Muscle layer of colon (tissue), 2 donors: ENCODE measurements around the gene GNG13.
"Not testable (repeated sequence)": the region's sequence is repeated elsewhere in the genome, so short reads cannot be mapped to it uniquely, and the experiment has no call there.

Experiments used
- H3K27ac ChIP-seq: one replicate; pipeline ENCODE4 v1.7.0; 2013; ENCODE audit warnings: low read depth, mild to moderate bottlenecking, low read length, moderate library complexity
- H3K27me3 ChIP-seq, 2 donors: one replicate each; pipeline ENCODE4 v1.7.0; 2013; ENCODE audit warnings: low read length in 2 of 2, mild to moderate bottlenecking in 2 of 2; ENCODE audit not compliant: insufficient read depth in 2 of 2, control insufficient read depth in 1 of 2
- H3K36me3 ChIP-seq: one replicate; pipeline ENCODE4 v1.7.0; 2013; ENCODE audit warnings: mild to moderate bottlenecking, low read length; ENCODE audit not compliant: insufficient read depth
- H3K4me1 ChIP-seq: one replicate; pipeline ENCODE4 v1.7.0; 2013; ENCODE audit warnings: mild to moderate bottlenecking, low read length; ENCODE audit not compliant: insufficient read depth
- H3K4me3 ChIP-seq, 2 donors: one replicate each; pipeline ENCODE4 v1.7.0; 2013; ENCODE audit warnings: low read length in 2 of 2, low read depth in 1 of 2, mild to moderate bottlenecking in 1 of 2, moderate library complexity in 1 of 2
- H3K9ac ChIP-seq: one replicate; pipeline ENCODE4 v1.7.0; 2013; ENCODE audit warnings: low read length
- H3K9me3 ChIP-seq: one replicate; pipeline ENCODE4 v1.7.0; 2013; ENCODE audit warnings: mild to moderate bottlenecking, low read length
- donor health status: abdominal sarcoma.
- donor health status: Adenocarcinoma of cecum.

Gene GNG13

GRCh38 chr16:840561-841454 lies 40.3 kb upstream of the GNG13 start:
- Histone ChIP-seq H3K27me3 (peaks cover 0 to 21% of the 10 kb centered on the region in 2 donors), H3K4me3 (no peak overlapping the region), H3K36me3 (no peaks in the 10 kb centered on the region), H3K9ac (no peak overlapping the region), H3K27ac (no peak overlapping the region), H3K9me3 (peaks cover 5% of the 10 kb centered on the region), H3K4me1 (no peaks in the 10 kb centered on the region)

- Histone ChIP-seq H3K36me3 (no peaks in the 10 kb centered on the region), H3K9ac (no peak overlapping the region), H3K27ac (no peak overlapping the region)
Measured at GRCh38 chr16:839643-840408, 39.3 kb upstream of the GNG13 start.

GRCh38 chr16:838741-839140 lies 38.2 kb upstream of the GNG13 start:
- Histone ChIP-seq H3K9ac (no peak overlapping the region), H3K4me3 (no peak overlapping the region), H3K9me3 (peaks cover 9% of the 10 kb centered on the region), H3K36me3 (no peaks in the 10 kb centered on the region), H3K27me3 (peaks cover 0 to 21% of the 10 kb centered on the region in 2 donors), H3K27ac (no peak overlapping the region), H3K4me1 (no peaks in the 10 kb centered on the region)

More at GRCh38 chr16:839643-840408, 39.3 kb upstream of the GNG13 start:
- Histone ChIP-seq H3K27me3 (peaks cover 0 to 21% of the 10 kb centered on the region in 2 donors), H3K4me3 (no peak overlapping the region), H3K9me3 (peaks cover 9% of the 10 kb centered on the region), H3K4me1 (no peaks in the 10 kb centered on the region)

- H3K9me3 ChIP-seq, H3K36me3 ChIP-seq, H3K9ac ChIP-seq, H3K4me1 ChIP-seq, H3K4me3 ChIP-seq, H3K27ac ChIP-seq: not testable (repeated sequence)
- H3K27me3 ChIP-seq: peaks cover 0 to 23% of the 10 kb centered on the region in 2 donors
Measured at GRCh38 chr16:836822-837221, 36.3 kb upstream of the GNG13 start.

- Histone ChIP-seq H3K4me3 (no peak overlapping the region), H3K4me1 (no peaks in the 10 kb centered on the region), H3K36me3 (no peaks in the 10 kb centered on the region), H3K9ac (no peak overlapping the region), H3K9me3 (peaks cover 9% of the 10 kb centered on the region), H3K27me3 (peaks cover 0 to 27% of the 10 kb centered on the region in 2 donors), H3K27ac (no peak overlapping the region)
Measured at GRCh38 chr16:836221-836620, 35.7 kb upstream of the GNG13 start.

- no peak overlapping the region for H3K27ac ChIP-seq
- H3K4me1 ChIP-seq: no peaks in the 10 kb centered on the region
- H3K27me3 ChIP-seq: peaks cover 0 to 24% of the 10 kb centered on the region in 2 donors
- no peak overlapping the region for H3K4me3 ChIP-seq
- H3K36me3 ChIP-seq: no peaks in the 10 kb centered on the region
- peaks cover 9% of the 10 kb centered on the region for H3K9me3 ChIP-seq
- no peak overlapping the region for H3K9ac ChIP-seq
Measured at GRCh38 chr16:835373-835772, 34.8 kb upstream of the GNG13 start.

- peaks cover 9% of the 10 kb centered on the region for H3K9me3 ChIP-seq
- no peak overlapping the region for H3K4me3 ChIP-seq
- peaks cover 0 to 12% of the 10 kb centered on the region in 2 donors for H3K27me3 ChIP-seq
- H3K36me3 ChIP-seq: no peaks in the 10 kb centered on the region
- no peaks in the 10 kb centered on the region for H3K4me1 ChIP-seq
- no peak overlapping the region for H3K27ac ChIP-seq
- no peak overlapping the region for H3K9ac ChIP-seq
Measured at GRCh38 chr16:833411-833810, 32.9 kb upstream of the GNG13 start.

- Histone ChIP-seq H3K4me3 (no peak overlapping the region), H3K9ac (no peak overlapping the region), H3K9me3 (peaks cover 9% of the 10 kb centered on the region), H3K36me3 (no peaks in the 10 kb centered on the region), H3K27ac (no peak overlapping the region), H3K4me1 (no peaks in the 10 kb centered on the region), H3K27me3 (peaks cover 0 to 12% of the 10 kb centered on the region in 2 donors)
Measured at GRCh38 chr16:832652-833336, 32.3 kb upstream of the GNG13 start.

- no peaks in the 10 kb centered on the region for H3K4me1 ChIP-seq
- H3K4me3 ChIP-seq: no peak overlapping the region
- peaks cover 0 to 19% of the 10 kb centered on the region in 2 donors for H3K27me3 ChIP-seq
- no peak overlapping the region for H3K27ac ChIP-seq
- H3K9me3 ChIP-seq: peaks cover 9% of the 10 kb centered on the region
- H3K36me3 ChIP-seq: no peaks in the 10 kb centered on the region
- no peak overlapping the region for H3K9ac ChIP-seq
Measured at GRCh38 chr16:831571-832413, 31.3 kb upstream of the GNG13 start.

- Histone ChIP-seq H3K9me3 (peaks cover 6% of the 10 kb centered on the region), H3K27ac (no peak overlapping the region), H3K27me3 (peaks cover 0 to 19% of the 10 kb centered on the region in 2 donors), H3K36me3 (no peaks in the 10 kb centered on the region), H3K9ac (no peak overlapping the region), H3K4me1 (no peaks in the 10 kb centered on the region), H3K4me3 (no peak overlapping the region)
Measured at GRCh38 chr16:830871-831570, 30.5 kb upstream of the GNG13 start.
